LHCN-M2 (cell line): ENCODE data around the gene MYH10. TPM values are rescaled to one million over a fixed set of nuclear protein-coding genes. Genes with fewer than 3 reads are reported as not detected.

Experiments
- DNase-seq: peaks from one replicate; pipeline ENCODE4 v3.0.0-alpha.2; 2012; ENCODE audit warnings: low read depth
- total RNA-seq: library from RNA; depleted of rRNA; stranded (reverse); fragments of >200 nt; gene quantifications from 2 replicates; pipeline ENCODE4 v1.2.3, GENCODE V29; 2014

Gene MYH10
- total RNA-seq, 1 experiment from 2014 or later = 40.4 TPM

DNA sequence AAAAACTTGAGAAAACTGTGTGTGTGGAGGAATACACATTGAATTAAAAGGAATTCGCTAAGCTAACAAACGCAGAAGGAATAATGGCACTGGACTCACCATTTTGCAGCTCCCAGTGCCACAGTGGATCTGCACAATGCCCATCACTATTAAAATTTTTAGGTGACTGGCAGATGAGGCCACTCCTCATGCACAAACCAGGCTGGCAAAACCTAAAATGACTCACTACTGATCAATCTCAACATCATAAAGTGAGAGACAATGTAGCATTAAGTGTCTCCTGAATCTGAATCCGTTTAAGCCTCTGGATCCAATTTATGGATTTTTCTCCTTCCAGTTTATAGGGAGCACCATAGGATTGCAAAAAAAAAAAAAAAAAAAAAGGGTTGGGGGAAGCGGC lies 20.6 kb downstream of the MYH10 start:
- no peak for DNase-seq

DNA sequence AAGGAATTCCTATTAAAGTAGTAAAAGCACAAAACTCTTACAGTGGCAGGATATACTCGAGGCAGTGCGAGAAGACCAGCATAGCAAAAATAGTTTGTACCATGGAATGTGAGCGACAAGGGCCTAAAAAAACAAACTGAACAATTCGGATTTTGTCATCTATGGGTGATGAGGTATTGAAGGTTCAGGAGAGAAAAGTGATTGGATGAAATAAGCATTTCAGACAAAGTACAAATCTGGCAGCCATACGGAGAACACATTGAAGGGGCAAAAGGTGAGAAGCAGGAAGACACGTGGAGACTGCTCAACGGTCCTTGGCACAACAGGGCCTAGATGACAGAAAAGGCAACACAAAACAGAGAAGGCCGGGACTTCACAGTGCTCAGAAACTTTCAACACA lies 22.5 kb downstream of the MYH10 start:
- DNase-seq = no peak

DNA sequence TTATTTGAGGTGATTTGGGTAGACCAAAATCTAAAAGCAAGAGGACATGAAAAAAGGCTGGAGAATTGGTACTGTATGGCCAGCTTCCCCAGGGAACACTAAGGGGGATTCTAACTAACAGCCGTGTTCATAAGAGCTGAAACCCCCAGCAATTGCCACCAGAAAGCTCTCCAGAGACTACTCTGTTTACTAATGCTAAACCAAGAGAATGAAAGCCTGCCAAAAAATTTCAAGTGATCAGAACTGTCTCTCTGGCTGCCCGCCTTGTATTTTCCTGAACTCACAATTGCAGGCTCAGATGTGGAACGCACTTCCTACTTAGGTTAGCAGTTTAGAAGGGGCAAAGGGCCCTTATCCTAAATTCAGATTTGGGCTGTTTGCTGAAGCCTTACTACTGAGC lies 24.1 kb downstream of the MYH10 start:
- DNase-seq = no peak

DNA sequence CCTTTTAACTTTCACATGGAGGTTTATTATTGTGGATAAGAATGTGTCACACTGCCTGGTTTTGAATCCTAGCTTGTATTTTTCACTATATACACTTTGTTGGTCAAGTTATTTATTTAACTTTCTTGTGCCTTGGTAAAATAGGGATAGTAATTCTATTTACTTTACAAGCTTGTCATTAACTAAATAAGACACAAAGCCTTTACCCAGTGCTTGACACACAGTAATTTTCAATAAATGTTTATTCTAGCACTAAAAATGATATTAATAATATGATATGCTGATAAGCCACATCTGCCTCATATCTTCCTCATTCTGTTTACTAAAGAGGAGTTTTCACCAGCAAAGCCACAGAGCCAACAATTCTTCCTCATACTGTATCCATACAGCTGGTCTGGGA lies 27.8 kb downstream of the MYH10 start:
- no peak for DNase-seq

DNA sequence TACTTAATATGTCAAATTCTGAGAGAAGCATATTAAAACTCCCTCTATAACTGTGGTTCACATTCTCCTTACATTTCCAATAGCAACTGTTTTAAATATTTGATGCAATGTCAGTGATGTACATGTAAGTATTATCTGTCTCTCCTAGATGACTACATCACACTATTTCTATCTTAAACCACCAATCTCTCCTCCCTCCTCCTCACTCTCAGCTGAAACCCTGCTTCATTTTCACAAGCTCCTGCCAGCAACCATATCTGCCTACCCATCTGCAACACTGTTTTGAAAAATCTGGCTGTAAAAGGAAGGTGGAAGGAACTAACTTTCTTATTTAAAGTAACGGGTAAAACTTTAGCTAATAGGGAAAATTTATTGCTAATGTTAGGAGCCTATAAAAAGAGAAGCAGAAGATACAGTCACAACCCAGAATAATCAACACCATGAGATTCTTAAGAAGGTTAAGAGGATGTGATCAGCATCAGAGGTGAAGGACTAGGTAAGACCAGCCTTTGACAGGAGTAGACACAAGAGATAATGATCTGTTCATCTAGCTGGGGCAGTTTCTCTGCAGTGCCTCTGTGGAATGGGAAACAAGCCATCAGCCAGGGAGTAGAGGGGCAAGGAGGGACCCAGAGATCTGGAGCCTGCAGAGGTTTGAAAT lies 31.0 kb downstream of the MYH10 start:
- no peak for DNase-seq

DNA sequence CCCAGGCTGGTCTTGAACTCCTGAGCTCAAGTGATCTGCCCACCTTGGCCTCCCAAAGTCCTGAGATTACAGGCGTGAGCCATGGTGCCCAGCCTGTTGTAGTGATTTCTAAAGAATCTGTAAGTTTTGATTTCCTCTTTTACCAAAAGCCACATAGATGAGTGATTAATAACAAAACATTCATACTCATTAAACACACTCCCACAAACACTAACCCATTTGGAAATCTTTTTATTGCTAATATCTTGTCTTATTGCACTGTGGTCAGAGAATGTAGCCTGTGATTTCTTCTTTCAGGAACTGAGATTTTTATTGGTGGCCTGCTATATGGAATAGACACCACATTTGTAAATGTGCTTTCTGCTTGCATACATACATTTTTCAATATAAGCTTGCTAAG lies 31.6 kb downstream of the MYH10 start:
- no peak for DNase-seq

DNA sequence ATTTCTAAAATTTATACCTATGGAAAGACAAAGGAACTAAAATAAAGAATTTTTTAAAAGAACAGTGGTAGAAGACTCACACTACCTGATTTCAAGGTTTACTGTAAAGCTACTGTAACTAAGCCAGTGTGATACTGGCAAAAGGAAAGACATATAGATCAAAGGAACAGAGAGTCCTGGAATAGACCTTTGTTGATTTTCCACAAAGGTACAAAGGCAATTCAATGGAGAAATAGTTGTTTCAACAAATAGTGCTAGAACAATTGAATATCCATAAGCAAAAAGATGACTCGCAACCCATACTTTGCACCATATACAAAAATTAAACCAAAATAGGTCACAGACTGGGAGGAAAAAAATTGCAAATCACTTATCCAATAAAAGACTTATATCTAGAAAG lies 36.7 kb downstream of the MYH10 start:
- DNase-seq = no peak

DNA sequence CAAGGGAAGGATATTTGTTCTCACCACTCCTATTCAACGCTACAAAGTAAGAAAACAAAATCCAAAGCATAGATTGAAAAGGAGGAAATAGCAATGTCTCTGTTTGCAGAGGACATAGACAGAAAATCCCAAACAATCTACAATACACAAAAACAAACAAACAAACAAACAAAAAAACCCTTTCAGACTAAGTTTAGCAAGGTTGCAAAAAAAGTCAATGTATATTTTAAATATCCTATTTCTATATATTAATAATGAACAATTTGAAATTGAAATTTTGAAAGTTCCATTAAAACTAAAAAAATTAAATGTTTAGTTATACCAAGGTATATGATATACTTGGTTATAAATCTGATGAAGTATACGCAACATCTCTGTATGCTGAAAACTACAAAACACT lies 37.2 kb downstream of the MYH10 start:
- DNase-seq = no peak

DNA sequence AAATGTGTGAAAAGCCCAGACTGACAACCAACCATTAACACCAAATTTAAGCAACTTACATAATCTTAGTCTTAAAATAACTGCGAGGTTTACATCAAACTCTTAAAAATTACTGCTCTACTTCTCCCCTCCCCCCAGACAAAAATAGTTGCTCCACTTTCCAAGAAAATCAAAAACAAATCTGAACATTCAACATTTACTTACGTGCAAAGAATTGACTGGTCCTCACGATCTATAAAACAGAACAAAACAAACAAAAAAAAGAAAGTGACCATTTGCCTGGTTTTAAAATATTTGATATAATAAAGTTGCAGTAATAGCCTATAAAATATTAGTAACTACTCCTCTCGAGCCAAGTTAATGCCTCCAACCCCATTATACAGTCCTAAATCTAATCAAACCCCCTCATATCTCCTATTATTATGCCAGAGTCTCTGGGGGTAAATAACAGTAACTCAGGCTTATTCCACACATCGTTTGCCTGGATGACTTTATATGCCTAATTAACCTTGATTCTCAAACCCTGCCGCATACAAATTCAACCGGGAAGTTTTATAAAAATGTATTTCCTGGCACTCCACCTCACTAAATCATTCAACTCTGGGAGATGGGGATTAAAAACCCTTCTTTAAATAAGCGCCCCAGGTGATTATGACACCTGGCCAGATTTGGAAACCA lies 41.5 kb downstream of the MYH10 start:
- DNase-seq = no peak

DNA sequence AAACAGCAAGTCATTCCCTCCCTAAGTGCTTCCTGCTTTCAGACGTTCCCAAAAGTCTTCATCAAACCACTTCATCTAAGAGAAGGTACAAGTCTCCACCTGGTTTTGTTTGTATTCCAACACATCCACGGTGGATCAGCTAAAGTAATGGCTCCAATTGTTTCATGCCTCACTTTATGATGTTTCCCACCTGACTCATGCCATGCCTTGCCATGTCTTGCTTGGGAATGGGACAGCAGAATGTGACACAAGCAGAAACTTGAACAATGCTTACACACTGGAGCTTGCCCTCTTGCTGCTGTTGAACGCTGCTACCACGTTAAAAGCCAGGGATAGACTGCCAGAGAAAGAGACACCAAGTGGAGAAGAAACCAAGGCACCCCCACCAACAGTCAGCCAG lies 43.8 kb downstream of the MYH10 start:
- no peak for DNase-seq

DNA sequence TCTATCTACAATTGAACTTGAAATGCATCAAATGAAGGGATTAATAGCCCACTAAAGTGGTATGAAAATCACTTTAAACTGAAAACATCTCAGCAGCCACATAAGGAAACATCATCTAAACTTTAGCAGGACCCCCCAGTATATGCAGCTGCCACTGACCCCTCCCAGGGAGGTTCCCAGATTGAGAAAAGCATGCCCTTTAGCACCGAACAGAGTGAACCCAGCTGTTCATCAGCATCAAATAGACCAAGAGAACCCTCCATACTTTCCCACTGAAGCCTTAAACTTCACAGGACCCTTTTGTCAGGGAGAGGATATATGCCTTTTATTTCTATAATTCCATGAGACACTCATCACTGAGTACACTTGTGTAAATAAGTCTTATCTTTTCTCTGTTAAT lies 44.6 kb downstream of the MYH10 start:
- no peak for DNase-seq

DNA sequence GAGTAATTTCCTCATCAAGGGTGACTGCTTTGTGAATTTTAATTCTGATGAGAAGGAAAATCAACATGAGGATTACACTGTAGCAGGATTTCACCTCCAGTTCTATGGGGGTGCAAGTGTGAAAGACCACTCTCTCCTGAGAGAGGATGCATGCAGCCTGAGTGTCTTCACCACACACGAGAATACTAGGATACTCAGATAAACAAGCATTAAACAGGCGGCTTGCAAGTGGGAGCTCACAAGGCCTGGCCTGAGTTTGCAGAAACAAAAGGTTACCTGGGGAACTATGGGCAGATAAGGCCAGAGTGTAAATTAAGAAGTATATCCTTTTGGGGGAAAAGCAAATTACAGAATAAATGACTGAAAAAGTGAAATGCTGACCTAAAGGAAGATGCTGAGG lies 46.6 kb downstream of the MYH10 start:
- no peak for DNase-seq

DNA sequence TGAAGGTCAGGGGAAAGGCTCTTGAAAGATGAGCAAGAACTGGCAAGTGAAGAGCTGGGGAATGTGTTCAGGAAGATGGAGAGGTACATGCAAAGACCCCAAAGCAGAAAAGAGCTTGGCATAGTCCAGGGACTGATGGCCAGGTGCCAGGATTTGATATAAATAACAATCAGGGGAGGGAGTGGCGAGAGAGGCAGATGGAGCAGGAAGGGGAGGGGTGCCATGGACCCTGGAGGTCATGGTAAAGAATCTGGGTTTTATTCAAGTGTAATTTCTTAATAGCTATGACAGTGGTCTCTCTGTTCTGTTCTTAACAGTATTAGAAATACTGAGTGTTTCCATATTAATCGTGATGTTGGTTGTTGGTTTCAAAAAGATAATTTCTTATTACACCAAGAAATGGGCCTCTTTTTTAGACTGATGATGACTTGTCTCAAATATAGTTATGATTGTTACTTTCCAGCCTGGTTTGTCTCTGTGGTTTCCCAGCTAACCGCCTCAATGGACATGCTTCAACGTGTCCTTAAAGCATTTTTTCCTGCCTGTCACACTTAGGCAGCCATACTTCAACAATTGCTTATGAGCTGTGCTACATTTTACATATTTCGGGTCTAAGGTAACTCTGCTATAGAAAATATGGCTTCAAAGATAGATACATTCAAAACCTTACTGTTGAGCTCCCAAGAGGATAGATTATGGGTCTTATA lies 49.4 kb downstream of the MYH10 start:
- peak; percentile 6 for DNase-seq

DNA sequence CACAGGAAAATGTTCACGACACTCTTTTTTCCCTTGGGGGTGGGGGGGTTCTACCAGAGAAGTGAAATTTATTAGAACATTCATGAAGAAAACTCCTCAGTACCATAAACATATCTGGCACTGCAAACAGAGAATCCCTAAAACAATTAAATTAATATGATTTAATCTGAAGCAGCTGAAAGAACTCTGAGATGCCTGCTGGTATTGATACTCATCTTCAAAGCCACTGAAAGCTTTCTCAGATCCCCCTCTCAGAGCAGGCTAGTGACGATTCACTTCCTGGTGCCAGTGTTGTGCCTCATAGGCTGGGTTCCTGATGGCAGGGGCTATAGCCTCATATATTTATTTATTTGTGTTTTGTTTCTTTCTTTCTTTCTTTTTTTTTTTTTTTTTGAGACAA lies 52.7 kb downstream of the MYH10 start:
- no peak for DNase-seq

DNA sequence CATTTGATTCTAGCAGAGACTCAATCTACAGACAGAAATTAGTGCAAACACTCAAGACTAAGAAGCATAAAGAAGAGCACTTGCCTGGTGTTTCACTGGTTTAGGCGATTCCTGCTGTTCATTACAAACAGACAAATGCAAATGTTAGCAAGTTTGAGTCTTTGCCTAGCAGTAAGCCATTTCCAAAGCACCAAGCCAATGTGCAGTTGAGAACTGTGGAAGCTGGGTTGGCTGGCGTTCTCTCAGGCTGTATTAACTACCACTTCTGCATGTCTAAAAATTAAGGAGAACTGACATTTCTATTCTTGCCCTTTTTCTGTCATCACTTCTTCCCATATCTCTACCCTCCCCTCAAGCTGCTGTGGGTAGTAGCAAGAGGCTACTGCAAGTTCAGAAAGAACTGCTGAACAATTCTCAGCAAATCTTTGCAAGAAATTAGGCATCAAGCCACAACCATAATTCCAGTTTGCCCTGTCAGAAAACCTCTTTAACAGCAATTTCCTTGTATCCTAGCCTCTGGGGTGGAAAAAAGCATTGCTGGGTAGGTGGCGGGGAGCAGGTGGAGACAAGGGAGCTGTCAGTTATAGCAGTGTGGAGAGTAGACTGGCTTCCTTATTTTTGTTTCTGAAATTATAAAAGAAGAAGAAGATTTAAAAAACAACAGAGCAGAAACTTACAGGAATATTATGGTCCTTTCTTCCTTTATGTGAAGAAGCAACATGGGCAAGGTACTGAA lies 53.8 kb downstream of the MYH10 start:
- no peak for DNase-seq

DNA sequence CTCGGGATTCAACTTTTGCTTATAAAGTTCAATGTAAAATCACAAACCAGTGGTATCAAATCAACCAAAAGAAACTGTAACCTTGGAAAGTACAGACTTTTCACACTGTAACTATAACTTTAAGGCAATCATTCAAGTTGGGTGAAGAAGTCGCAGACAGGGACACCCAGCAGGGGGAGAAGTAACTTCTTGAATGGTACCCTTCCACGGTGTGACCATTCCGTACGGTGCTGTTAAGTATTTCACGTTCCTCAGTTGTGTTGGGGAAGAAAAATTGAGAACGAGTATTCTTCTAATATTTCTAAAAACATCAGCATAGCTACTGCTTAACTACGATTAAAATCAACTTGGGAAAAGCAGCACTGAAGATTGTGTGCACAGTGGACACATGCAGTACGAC lies 55.8 kb downstream of the MYH10 start:
- no peak for DNase-seq

DNA sequence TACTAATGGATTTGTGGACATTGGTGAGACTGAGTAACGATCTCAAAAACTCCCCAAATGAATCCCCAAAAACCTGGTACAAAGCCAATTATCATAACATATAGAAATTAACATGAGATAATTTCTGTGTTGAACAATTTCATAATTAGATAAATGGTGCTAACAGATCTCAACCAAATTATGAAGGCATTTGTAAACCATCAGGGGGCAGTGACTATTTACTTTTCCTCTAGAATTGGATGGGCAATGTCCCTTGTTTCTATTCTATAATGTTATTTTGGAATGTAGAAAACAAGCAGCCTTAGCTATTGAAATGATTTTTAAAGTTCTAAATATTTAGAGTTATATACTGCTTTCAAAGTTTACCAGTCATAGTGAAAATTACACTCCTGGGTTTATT lies 57.8 kb downstream of the MYH10 start:
- DNase-seq = no peak

DNA sequence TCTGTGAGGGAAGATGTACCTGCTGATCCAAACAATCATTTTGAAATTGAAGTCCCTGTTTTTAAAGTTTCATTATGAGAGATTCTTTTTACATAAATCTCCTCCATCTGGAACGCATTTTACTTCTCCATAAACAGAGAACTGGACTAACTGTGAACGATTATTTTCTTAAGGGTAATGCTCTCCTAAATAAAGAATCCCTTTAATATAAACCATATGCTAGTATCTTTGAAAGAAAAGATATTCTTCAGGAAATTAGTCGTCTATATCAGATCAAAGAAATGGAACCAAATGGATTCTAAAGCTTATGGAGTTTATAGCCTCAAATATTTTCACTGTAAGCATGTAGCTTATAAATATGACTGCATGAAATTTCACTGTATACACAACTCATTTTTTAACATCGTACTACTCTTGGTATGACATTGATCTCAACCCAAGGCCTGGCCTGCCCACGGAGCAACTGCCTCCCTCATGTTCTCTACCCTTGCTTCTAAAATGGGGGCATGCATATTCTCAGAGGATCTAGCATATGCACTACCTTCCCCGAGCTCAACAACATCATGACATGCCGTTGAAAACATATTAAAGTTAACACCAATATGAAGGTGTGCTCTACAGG lies 66.4 kb downstream of the MYH10 start:
- DNase-seq = no peak

DNA sequence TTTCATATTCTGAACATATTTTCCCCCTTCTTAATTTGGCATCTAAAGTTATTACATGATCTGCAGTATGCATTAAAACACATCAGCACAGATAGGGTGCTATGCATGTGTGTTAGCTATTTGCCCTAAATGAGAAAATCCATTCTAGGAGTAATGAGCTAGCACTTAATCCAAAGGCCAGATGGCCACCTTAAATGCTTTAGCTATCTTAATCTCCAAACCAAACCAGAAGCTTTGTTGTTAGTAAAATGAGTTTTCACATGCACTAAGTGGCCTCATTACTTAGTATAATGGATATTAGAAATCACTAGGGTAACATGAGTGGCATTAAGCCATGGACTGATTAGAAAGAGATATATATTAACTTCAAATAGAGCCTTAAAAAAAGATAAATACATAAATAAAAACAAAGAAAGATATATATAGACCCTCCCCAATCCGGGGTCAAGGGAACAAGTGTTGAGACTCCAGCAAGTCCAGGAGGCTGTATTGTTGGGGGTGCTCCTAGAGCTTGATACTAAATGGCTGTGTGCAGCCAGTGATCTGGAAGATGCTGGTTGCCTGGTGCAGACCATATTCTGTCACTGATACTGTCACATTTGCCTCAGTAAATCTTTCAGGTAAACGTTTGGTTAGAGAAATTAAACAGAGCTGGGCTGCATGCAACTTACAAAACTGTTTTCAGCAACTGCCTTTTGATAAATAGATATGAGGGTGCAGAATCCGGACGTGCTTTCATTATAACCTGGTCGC lies 67.3 kb downstream of the MYH10 start:
- no peak for DNase-seq

DNA sequence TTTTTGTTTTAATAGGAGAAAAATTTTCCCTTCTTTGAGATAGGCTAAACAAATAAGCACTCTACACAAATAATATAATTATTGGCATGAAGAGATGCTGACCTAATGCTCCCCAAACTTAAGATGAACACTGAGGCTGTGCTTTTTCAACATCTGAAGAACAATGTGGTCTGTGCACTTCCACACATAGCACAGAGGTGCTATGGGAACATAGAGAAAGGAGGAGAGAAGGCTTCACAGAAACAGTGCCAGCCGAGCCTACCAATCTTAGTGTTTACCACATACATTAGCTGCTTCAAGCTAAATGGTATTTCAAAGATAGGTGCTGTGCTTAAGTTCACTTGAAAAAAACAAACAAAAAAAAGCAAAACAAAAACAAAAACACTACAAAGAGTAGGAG lies 72.4 kb downstream of the MYH10 start:
- DNase-seq = no peak

DNA sequence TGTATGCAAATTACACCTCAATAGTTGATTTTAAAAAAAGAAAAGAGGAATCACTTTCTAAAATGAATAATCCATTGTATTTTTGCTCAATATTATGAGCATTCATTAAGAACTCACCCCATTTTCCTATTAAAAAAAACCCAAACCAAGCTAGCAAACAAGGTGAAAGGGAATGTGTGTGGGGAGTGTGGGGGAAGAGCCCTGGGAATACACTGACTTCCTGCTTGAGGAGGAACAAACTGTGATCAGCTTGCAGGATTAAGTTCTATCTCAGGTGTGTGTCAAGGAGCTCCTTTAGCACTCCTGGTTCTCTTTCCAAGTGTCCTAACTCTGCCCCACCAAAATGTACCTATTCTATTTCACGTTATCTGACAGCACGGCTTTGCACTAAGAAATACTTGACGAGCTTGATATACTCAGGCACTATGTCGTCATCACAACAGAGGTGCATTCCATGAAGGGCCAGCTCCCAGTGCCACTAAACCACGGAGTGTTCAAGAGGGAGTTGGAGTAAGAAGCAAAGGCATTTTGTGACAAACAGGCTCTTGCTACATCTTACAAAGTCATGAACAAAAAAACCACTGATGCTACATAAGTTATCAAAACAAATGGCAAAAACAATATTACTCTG lies 73.2 kb downstream of the MYH10 start:
- DNase-seq = no peak
